ENCODE results near the gene PCED1B.

DNA sequence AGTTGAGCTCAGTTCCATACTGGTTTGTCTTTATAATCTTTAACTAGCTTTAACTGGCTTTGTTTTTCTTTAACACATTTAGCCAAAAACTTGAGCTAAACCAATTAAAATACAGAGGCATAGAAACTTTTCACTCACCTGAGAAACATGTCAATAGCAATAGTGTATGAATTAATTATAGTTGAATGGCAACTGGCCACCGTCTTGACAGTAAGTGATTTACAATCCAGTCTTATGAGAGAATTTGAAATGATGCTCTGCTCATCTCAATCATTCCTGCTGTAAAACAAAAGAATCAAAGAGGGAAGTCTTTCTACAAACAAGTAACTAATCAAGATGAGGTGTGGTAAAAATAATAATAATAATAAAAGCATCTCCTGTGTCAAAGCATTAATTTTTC is 86.9 kb downstream of the PCED1B start:
- TF ChIP-seq, protein P1, sequence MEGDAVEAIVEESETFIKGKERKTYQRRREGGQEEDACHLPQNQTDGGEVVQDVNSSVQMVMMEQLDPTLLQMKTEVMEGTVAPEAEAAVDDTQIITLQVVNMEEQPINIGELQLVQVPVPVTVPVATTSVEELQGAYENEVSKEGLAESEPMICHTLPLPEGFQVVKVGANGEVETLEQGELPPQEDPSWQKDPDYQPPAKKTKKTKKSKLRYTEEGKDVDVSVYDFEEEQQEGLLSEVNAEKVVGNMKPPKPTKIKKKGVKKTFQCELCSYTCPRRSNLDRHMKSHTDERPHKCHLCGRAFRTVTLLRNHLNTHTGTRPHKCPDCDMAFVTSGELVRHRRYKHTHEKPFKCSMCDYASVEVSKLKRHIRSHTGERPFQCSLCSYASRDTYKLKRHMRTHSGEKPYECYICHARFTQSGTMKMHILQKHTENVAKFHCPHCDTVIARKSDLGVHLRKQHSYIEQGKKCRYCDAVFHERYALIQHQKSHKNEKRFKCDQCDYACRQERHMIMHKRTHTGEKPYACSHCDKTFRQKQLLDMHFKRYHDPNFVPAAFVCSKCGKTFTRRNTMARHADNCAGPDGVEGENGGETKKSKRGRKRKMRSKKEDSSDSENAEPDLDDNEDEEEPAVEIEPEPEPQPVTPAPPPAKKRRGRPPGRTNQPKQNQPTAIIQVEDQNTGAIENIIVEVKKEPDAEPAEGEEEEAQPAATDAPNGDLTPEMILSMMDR (IDR thresholded peaks at IDR 0.05) = no peak
- TF ChIP-seq POLR2AphosphoS5 (IDR thresholded peaks at IDR 0.05; ENCODE audit: insufficient read depth in 1 of 2, low read depth in 1 of 2) = no peak
